CD4-positive, alpha-beta memory T cell (primary cell): ENCODE measurements around the gene CLDN1. TPM values are rescaled to one million over a fixed set of nuclear protein-coding genes. Genes with fewer than 3 reads are reported as not detected.

Source experiments
- CTCF ChIA-PET: fragments of 350-600 bp; sonication (Branson Sonifier 250); formaldehyde crosslinking; loops from one replicate; lab custom pipeline; 2021; ENCODE audit warnings: inconsistent platforms; ENCODE audit not compliant: partially characterized antibody; lab: Charles Lee
- POLR2A ChIA-PET: fragments of 350-600 bp; sonication (Branson Sonifier 250); formaldehyde crosslinking; loops from one replicate; lab custom pipeline; 2021; ENCODE audit not compliant: partially characterized antibody; lab: Charles Lee
- DNase-seq, 5 donors: peaks; one replicate each; pipeline versions ENCODE4 v3.0.0 to v3.0.0-alpha.2; 2020 to 2022; ENCODE audit warnings: mixed read lengths in 1 of 5
- H3K27ac ChIP-seq: one replicate; pipeline ENCODE4 v1.7.0; 2013; ENCODE audit warnings: low read depth, low read length
- H3K27me3 ChIP-seq: 2 replicates; pipeline ENCODE4 v1.7.0; 2013; ENCODE audit warnings: mild to moderate bottlenecking, low read length, moderate library complexity; ENCODE audit not compliant: insufficient read depth
- H3K36me3 ChIP-seq: 2 replicates; pipeline ENCODE4 v1.7.0; 2013; ENCODE audit warnings: mild to moderate bottlenecking, low read length, moderate library complexity; ENCODE audit not compliant: insufficient read depth
- H3K4me1 ChIP-seq: 2 replicates; pipeline ENCODE4 v1.7.0; 2013; ENCODE audit warnings: mild to moderate bottlenecking, low read length, moderate library complexity; ENCODE audit not compliant: insufficient read depth
- H3K4me3 ChIP-seq, 2 donors: one replicate each; pipeline ENCODE4 v1.7.0; 2013; ENCODE audit warnings: low read length in 2 of 2, mild to moderate bottlenecking in 1 of 2
- H3K9me3 ChIP-seq, 2 donors: one replicate each; pipeline ENCODE4 v1.7.0; 2013; ENCODE audit warnings: low read length in 2 of 2, control low read depth in 1 of 2; ENCODE audit not compliant: control insufficient read depth in 1 of 2
- H3K27ac Mint-ChIP-seq, 7 donors: one replicate each; pipeline ENCODE4 v1.8.0; 2020 to 2021; ENCODE audit warnings: mixed read lengths in 7 of 7, mild to moderate bottlenecking in 6 of 7, inconsistent platforms in 3 of 7, moderate library complexity in 3 of 7
- H3K27me3 Mint-ChIP-seq, 2 donors: one replicate each; pipeline ENCODE4 v1.8.0; 2020 to 2021; ENCODE audit warnings: mixed read lengths in 2 of 2
- H3K36me3 Mint-ChIP-seq, 2 donors: one replicate each; pipeline ENCODE4 v1.8.0; 2020 to 2021; ENCODE audit warnings: mixed read lengths in 2 of 2, inconsistent platforms in 1 of 2, mild to moderate bottlenecking in 1 of 2
- H3K4me1 Mint-ChIP-seq, 4 donors: one replicate each; pipeline ENCODE4 v1.8.0; 2020 to 2021; ENCODE audit warnings: mixed read lengths in 4 of 4, mild to moderate bottlenecking in 1 of 4
- H3K4me3 Mint-ChIP-seq, 8 donors: one replicate each; pipeline ENCODE4 v1.8.0; 2020 to 2021; ENCODE audit warnings: mixed read lengths in 8 of 8, mild to moderate bottlenecking in 7 of 8, moderate library complexity in 6 of 8, inconsistent platforms in 3 of 8
- H3K9me3 Mint-ChIP-seq, 8 donors: one replicate each; pipeline ENCODE4 v1.8.0; 2020 to 2021; ENCODE audit warnings: mixed read lengths in 8 of 8, mild to moderate bottlenecking in 5 of 8, inconsistent platforms in 3 of 8, moderate library complexity in 1 of 8
- intact Hi-C: fragments of 100-400 bp; cut with micrococcal nuclease; formaldehyde crosslinking; loops from one replicate; pipeline ENCODE4 v1.15.1; 2023
- polyA plus RNA-seq, 2 donors: library from polyadenylated mRNA; unstranded; fragments of 300-500 nt; fragmentation: Illumina TruSeq; gene quantifications; one replicate each; pipeline ENCODE4 v1.2.3, GENCODE V29; 2021
- total RNA-seq, 2 experiments: library from RNA; stranded (reverse); gene quantifications; one replicate each; pipeline ENCODE4 v1.2.3, GENCODE V29; 2021

CLDN1 gene
- total RNA-seq (not detected), polyA plus RNA-seq (not detected)

- ChIA-PET POLR2A (no interaction called here), CTCF (interaction anchor here (0.7 to 6.1 kb wide), 28 partner anchors 9 to 1430 kb away, joined by 3 to 41 read pairs (median 4); no protein-coding TSS in a partner anchor)
- H3K27me3 ChIP-seq: peaks cover 6% of the 10 kb centered on the region
- no peak within 1 kb of the TSS for H3K27ac ChIP-seq
- peaks cover 0 to 3% (median 0%) of the 10 kb centered on the region in 8 donors for H3K9me3 Mint-ChIP-seq
- H3K4me3 ChIP-seq: peak within 1 kb of the TSS in 1 of 2 donors; percentile 36
- peaks cover 33 to 39% of the 10 kb centered on the region in 2 donors for H3K27me3 Mint-ChIP-seq
- DNase-seq: peak; percentile 43 to 67 (median 66)
- H3K4me3 Mint-ChIP-seq: peak within 1 kb of the TSS; percentile 50 to 81 (median 76)
- H3K9me3 ChIP-seq: no peaks in the 10 kb centered on the region
- no peaks in the 10 kb centered on the region for H3K4me1 ChIP-seq
- peaks cover 9 to 20% (median 13%) of the 10 kb centered on the region in 4 donors for H3K4me1 Mint-ChIP-seq
- intact Hi-C loops: loop anchor here (1.0 kb wide), 2 partner anchors 98 to 355 kb away; no protein-coding TSS in a partner anchor
- H3K36me3 Mint-ChIP-seq: no peaks in the 10 kb centered on the region
- H3K27ac Mint-ChIP-seq: peak within 1 kb of the TSS in 2 of 7 donors; percentile 19 to 63
- H3K36me3 ChIP-seq: no peaks in the 10 kb centered on the region
Observed at GRCh38 chr3:190321789-190322603, at the start of gene CLDN1. CLDN1 (minus strand) TSS chr3:190322446; CDS start chr3:190322206, 240 bp downstream.

GRCh38 chr3:190371152-190371551, 48.9 kb upstream of the CLDN1 start:
- no peaks in the 10 kb centered on the region for H3K4me1 Mint-ChIP-seq
- ChIA-PET CTCF (no interaction called here), POLR2A (no interaction called here)
- H3K4me3 ChIP-seq: no peak overlapping the region
- H3K27ac ChIP-seq: no peak overlapping the region
- H3K27me3 Mint-ChIP-seq: peaks cover 4 to 5% of the 10 kb centered on the region in 2 donors
- H3K27me3 ChIP-seq: no peaks in the 10 kb centered on the region
- intact Hi-C loops: no loop called here
- no peaks in the 10 kb centered on the region for H3K9me3 ChIP-seq
- no peaks in the 10 kb centered on the region for H3K9me3 Mint-ChIP-seq
- H3K36me3 ChIP-seq: no peaks in the 10 kb centered on the region
- H3K4me1 ChIP-seq: no peaks in the 10 kb centered on the region
- DNase-seq: no peak
- H3K27ac Mint-ChIP-seq: no peak overlapping the region
- H3K4me3 Mint-ChIP-seq: no peak overlapping the region
- H3K36me3 Mint-ChIP-seq: no peaks in the 10 kb centered on the region

- H3K27me3 ChIP-seq: no peaks in the 10 kb centered on the region
Observed at GRCh38 chr3:190370369-190370768, 48.1 kb upstream of the CLDN1 start.

GRCh38 chr3:190369668-190370295, 47.5 kb upstream of the CLDN1 start:
- Mint-ChIP-seq H3K36me3 (no peaks in the 10 kb centered on the region), H3K4me3 (no peak overlapping the region), H3K27me3 (peaks cover 3 to 4% of the 10 kb centered on the region in 2 donors), H3K4me1 (no peaks in the 10 kb centered on the region), H3K9me3 (peaks cover 0 to 2% (median 0%) of the 10 kb centered on the region in 8 donors), H3K27ac (no peak overlapping the region)
- POLR2A ChIA-PET: no interaction called here
- CTCF ChIA-PET: no interaction called here
- no peaks in the 10 kb centered on the region for H3K4me1 ChIP-seq
- no peaks in the 10 kb centered on the region for H3K27me3 ChIP-seq
- H3K9me3 ChIP-seq: no peaks in the 10 kb centered on the region
- no peak for DNase-seq
- no peaks in the 10 kb centered on the region for H3K36me3 ChIP-seq
- intact Hi-C loops: no loop called here
- no peak overlapping the region for H3K27ac ChIP-seq
- no peak overlapping the region for H3K4me3 ChIP-seq

More at GRCh38 chr3:190370369-190370768, 48.1 kb upstream of the CLDN1 start:
- no peaks in the 10 kb centered on the region for H3K9me3 ChIP-seq
- H3K36me3 ChIP-seq: no peaks in the 10 kb centered on the region
- Mint-ChIP-seq H3K36me3 (no peaks in the 10 kb centered on the region), H3K4me1 (no peaks in the 10 kb centered on the region), H3K4me3 (no peak overlapping the region), H3K27me3 (peaks cover 3 to 4% of the 10 kb centered on the region in 2 donors), H3K27ac (no peak overlapping the region), H3K9me3 (peaks cover 0 to 2% (median 0%) of the 10 kb centered on the region in 8 donors)
- intact Hi-C loops: no loop called here
- no peaks in the 10 kb centered on the region for H3K4me1 ChIP-seq
- H3K27ac ChIP-seq: no peak overlapping the region
- ChIA-PET CTCF (no interaction called here), POLR2A (no interaction called here)
- no peak for DNase-seq
- no peak overlapping the region for H3K4me3 ChIP-seq

GRCh38 chr3:190368881-190369280, 46.6 kb upstream of the CLDN1 start:
- H3K4me1 ChIP-seq: no peaks in the 10 kb centered on the region
- DNase-seq: no peak
- no peaks in the 10 kb centered on the region for H3K36me3 ChIP-seq
- H3K4me3 Mint-ChIP-seq: no peak overlapping the region
- peaks cover 0 to 2% (median 0%) of the 10 kb centered on the region in 8 donors for H3K9me3 Mint-ChIP-seq
- no peaks in the 10 kb centered on the region for H3K36me3 Mint-ChIP-seq
- peaks cover 3 to 4% of the 10 kb centered on the region in 2 donors for H3K27me3 Mint-ChIP-seq
- H3K27ac ChIP-seq: no peak overlapping the region
- H3K9me3 ChIP-seq: no peaks in the 10 kb centered on the region
- ChIA-PET POLR2A (no interaction called here), CTCF (no interaction called here)
- H3K4me3 ChIP-seq: no peak overlapping the region
- H3K27ac Mint-ChIP-seq: no peak overlapping the region
- intact Hi-C loops: no loop called here
- H3K4me1 Mint-ChIP-seq: no peaks in the 10 kb centered on the region
- no peaks in the 10 kb centered on the region for H3K27me3 ChIP-seq

GRCh38 chr3:190366133-190366532, 43.9 kb upstream of the CLDN1 start:
- Histone ChIP-seq H3K36me3 (no peaks in the 10 kb centered on the region), H3K9me3 (no peaks in the 10 kb centered on the region), H3K27me3 (no peaks in the 10 kb centered on the region), H3K4me1 (no peaks in the 10 kb centered on the region), H3K27ac (no peak overlapping the region), H3K4me3 (no peak overlapping the region)
- Mint-ChIP-seq H3K9me3 (peaks cover 0 to 2% (median 0%) of the 10 kb centered on the region in 8 donors), H3K4me3 (no peak overlapping the region), H3K27me3 (no peaks in the 10 kb centered on the region), H3K4me1 (no peaks in the 10 kb centered on the region), H3K36me3 (no peaks in the 10 kb centered on the region), H3K27ac (no peak overlapping the region)
- POLR2A ChIA-PET: no interaction called here
- no peak for DNase-seq
- CTCF ChIA-PET: no interaction called here
- intact Hi-C loops: no loop called here

- POLR2A ChIA-PET: no interaction called here
- intact Hi-C loops: no loop called here
- Histone ChIP-seq H3K27me3 (no peaks in the 10 kb centered on the region), H3K36me3 (no peaks in the 10 kb centered on the region), H3K27ac (no peak overlapping the region), H3K4me1 (no peaks in the 10 kb centered on the region), H3K9me3 (no peaks in the 10 kb centered on the region), H3K4me3 (no peak overlapping the region)
- Mint-ChIP-seq H3K4me3 (no peak overlapping the region), H3K4me1 (no peaks in the 10 kb centered on the region), H3K27me3 (peaks cover 0 to 1% of the 10 kb centered on the region in 2 donors), H3K9me3 (peaks cover 0 to 2% (median 0%) of the 10 kb centered on the region in 8 donors), H3K36me3 (no peaks in the 10 kb centered on the region), H3K27ac (no peak overlapping the region)
- no peak for DNase-seq
- CTCF ChIA-PET: no interaction called here
Observed at GRCh38 chr3:190362258-190362657, 40.0 kb upstream of the CLDN1 start.
